ENCODE measurements around the gene GUCA2A. TPM values are rescaled to one million over a fixed set of nuclear protein-coding genes. Genes with fewer than 3 reads are reported as not detected.

The GUCA2A gene
- total and polyA plus RNA-seq, 2 of the 8 experiments (the other 6 are each of a cell fraction or from before 2014, with no cell fraction given) = not detected

DNA sequence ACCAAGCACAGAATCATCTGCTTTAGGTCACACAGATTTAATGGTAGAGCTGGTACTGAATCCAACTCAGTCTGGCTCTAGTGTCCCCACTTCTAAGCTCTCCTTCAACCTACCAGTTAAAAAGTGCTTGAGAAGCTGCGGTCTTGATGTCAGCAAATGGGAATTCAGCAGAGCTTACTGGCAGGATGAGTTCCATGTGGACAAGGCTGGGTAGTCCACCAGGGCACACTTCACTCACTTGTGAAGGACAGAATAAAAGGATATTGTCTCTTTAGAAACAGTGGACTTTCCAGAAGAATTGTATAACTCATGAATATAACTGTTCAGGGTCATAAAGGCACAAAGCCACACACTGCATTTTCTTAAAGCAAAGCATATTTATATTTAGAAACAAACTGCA is 46.4 kb downstream of the GUCA2A start:
- no peaks in the 10 kb centered on the region for H3K79me2 ChIP-seq (ENCODE audit: control insufficient read depth in 1 of 2, insufficient read depth in 2 of 2, low read length in 2 of 2)
- H2AK5ac ChIP-seq (ENCODE audit: low read depth, low read length) = no peak overlapping the region
- H3K36me3 ChIP-seq (ENCODE audit: control insufficient read depth in 2 of 4, insufficient read depth in 4 of 4, low read length in 3 of 4) = no peaks in the 10 kb centered on the region
- H3K9me3 ChIP-seq (ENCODE audit: insufficient read depth in 2 of 2, low read depth in 1 of 2, low read length in 1 of 2) = no peaks in the 10 kb centered on the region
- no peaks in the 10 kb centered on the region; the same call in 1 of the 2 replicates for H3K23me2 ChIP-seq (ENCODE audit: low read depth, low read length)
- H3K56ac ChIP-seq (replicated peaks; ENCODE audit: insufficient read length, low read depth, low read length) = no peak overlapping the region
- no peak overlapping the region for H2BK15ac ChIP-seq (ENCODE audit: low read length)
- no peaks in the 10 kb centered on the region for H3K27me3 ChIP-seq (replicated peaks in 1 of 4; ENCODE audit: control insufficient read depth in 3 of 4, extremely low read depth in 1 of 4, insufficient read depth in 3 of 4, low read length in 3 of 4)
- H3K9ac ChIP-seq (replicated peaks in 1 of 4; ENCODE audit: extremely low read depth in 1 of 4, low read depth in 3 of 4, low read length in 3 of 4) = no peak overlapping the region
- no peak overlapping the region for H3K14ac ChIP-seq (ENCODE audit: insufficient read length)
- H4K5ac ChIP-seq (ENCODE audit: insufficient read length, low read depth, low read length) = no peak overlapping the region
- no peak overlapping the region for H3K27ac ChIP-seq (ENCODE audit: low read depth, low read length)
- peaks cover 0 to 3% (median 2%) of the 10 kb centered on the region in 4 experiments; a peak in 2 of 7 replicates for H3K4me1 ChIP-seq (replicated peaks in 1 of 4; ENCODE audit: control insufficient read depth in 3 of 4, insufficient read depth in 4 of 4, low read length in 3 of 4)
- ChIA-PET POLR2A (ENCODE audit: partially characterized antibody) (no interaction called here), CTCF (ENCODE audit: partially characterized antibody) (interaction anchor here (0.6 to 1.1 kb wide), 2 partner anchors 55 to 86 kb away, joined by 3 read pairs; no protein-coding TSS in a partner anchor)
- no peak overlapping the region for H2BK5ac ChIP-seq (ENCODE audit: low read depth, low read length)
- H3K79me1 ChIP-seq (ENCODE audit: low read depth, low read length) = no peaks in the 10 kb centered on the region
- H4K8ac ChIP-seq (ENCODE audit: extremely low read depth, insufficient read depth, low read length) = no peak overlapping the region
- H3K4me2 ChIP-seq (ENCODE audit: insufficient read depth in 1 of 2, low read depth in 2 of 2, low read length in 2 of 2) = no peak overlapping the region
- no peak for DNase-seq (ENCODE audit: low read depth in 1 of 2, low spot score in 2 of 2)
- 90% methylated on average over 1 of the region's 1 CpG; no CpG with 5 or more reads in 1 of the 2 experiments for WGBS, 2 experiments (ENCODE audit: extremely low coverage in 1 of 2, insufficient coverage in 1 of 2, insufficient read length in 1 of 2, insufficient replicate concordance in 2 of 2, low coverage in 1 of 2, low lambda C conversion rate in 2 of 2, missing lambda C conversion rate in 1 of 2)
- no peak overlapping the region for H3K18ac ChIP-seq (ENCODE audit: extremely low read depth, low read length)
- no peak overlapping the region for H3K23ac ChIP-seq (ENCODE audit: insufficient read length)
- no peak overlapping the region for H4K91ac ChIP-seq (replicated peaks; ENCODE audit: insufficient read length, low read length)
- H2AFZ ChIP-seq (ENCODE audit: low read length) = no peak overlapping the region
- H4K20me1 ChIP-seq (replicated peaks in 1 of 2; ENCODE audit: control insufficient read depth in 1 of 2, insufficient read depth in 2 of 2, low read length in 2 of 2) = no peaks in the 10 kb centered on the region
- no peak for FAIRE-seq
- H2BK12ac ChIP-seq (ENCODE audit: low read depth, low read length) = no peak overlapping the region
- H3K4ac ChIP-seq (replicated peaks; ENCODE audit: insufficient read length, low read depth, low read length) = no peak overlapping the region
- H2BK20ac ChIP-seq (ENCODE audit: low read length) = no peak overlapping the region
- no peak overlapping the region for H2BK120ac ChIP-seq (replicated peaks; ENCODE audit: low read depth, low read length)
- no peak overlapping the region for H3K4me3 ChIP-seq (ENCODE audit: extremely low read depth in 1 of 4, insufficient read depth in 2 of 4, low read depth in 3 of 4, low read length in 4 of 4)
- TF ChIP-seq CBX5 (IDR thresholded peaks at IDR 0.05; ENCODE audit: low read depth, low read length) (no peak), RXRA (IDR thresholded peaks at IDR 0.05; ENCODE audit: insufficient read depth, low read depth, low read length) (no peak), PHF8 (conservative IDR thresholded peaks at IDR 0.05; ENCODE audit: low read depth, low read length) (no peak), FOSL1 (IDR thresholded peaks at IDR 0.05; ENCODE audit: insufficient read depth, low read depth, low read length) (no peak), JUND (IDR thresholded peaks at IDR 0.05; ENCODE audit: low read length) (no peak), ASH2L (IDR thresholded peaks at IDR 0.05; ENCODE audit: low read length) (no peak), NANOG (IDR thresholded peaks at IDR 0.05; ENCODE audit: insufficient read depth, low read depth, low read length, poor library complexity, severe bottlenecking) (no peak), SUZ12 (IDR thresholded peaks at IDR 0.05; ENCODE audit: low read length) (no peak), KDM5A (IDR thresholded peaks at IDR 0.05; ENCODE audit: low read length) (no peak), JUN (IDR thresholded peaks at IDR 0.05; ENCODE audit: low read depth, low read length) (no peak), CTBP2 (IDR thresholded peaks at IDR 0.05; ENCODE audit: borderline replicate concordance, insufficient read depth, insufficient read length, low read length) (no peak)
- TF ChIP-seq, protein P1, sequence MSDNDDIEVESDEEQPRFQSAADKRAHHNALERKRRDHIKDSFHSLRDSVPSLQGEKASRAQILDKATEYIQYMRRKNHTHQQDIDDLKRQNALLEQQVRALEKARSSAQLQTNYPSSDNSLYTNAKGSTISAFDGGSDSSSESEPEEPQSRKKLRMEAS (IDR thresholded peaks at IDR 0.05) = no peak
- TF ChIP-seq, protein P2, sequence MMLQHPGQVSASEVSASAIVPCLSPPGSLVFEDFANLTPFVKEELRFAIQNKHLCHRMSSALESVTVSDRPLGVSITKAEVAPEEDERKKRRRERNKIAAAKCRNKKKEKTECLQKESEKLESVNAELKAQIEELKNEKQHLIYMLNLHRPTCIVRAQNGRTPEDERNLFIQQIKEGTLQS (IDR thresholded peaks at IDR 0.05; ENCODE audit: insufficient read depth, low read depth, low read length) = no peak

All from H1 (cell line).